Astrocyte (in vitro differentiated cells and primary cell): ENCODE results near the gene NPAT.

Experiments
- CTCF ChIP-seq: IDR thresholded peaks from 2 replicates; pipeline ENCODE4 v1.5.1; 2011; ENCODE audit warnings: low read depth, mild to moderate bottlenecking, inconsistent platforms, low read length, moderate library complexity; ENCODE audit not compliant: insufficient read depth
- EZH2 ChIP-seq: IDR thresholded peaks from 2 replicates; pipeline ENCODE4 v1.6.1; 2012; ENCODE audit warnings: mild to moderate bottlenecking, low read length, inconsistent platforms; ENCODE audit not compliant: insufficient read depth

- TF ChIP-seq CTCF, result no peak
- TF ChIP-seq EZH2, result no peak
These were observed 16.6 kb upstream of the NPAT start for GRCh38 chr11:108239076-108239475.
